HG03442 (cell line): ENCODE data around the gene ITCH.
"Not testable (repeated sequence)": the region's sequence is repeated elsewhere in the genome, so short reads cannot be mapped to it uniquely, and the experiment has no call there.

Source experiments
- ATAC-seq: cut with Tn5 transposase; IDR thresholded peaks from one replicate; pipeline ENCODE4 v1.9.1; 2021; ENCODE audit warnings: mild to moderate bottlenecking, moderate library complexity; ENCODE audit not compliant: unreplicated experiment

Gene ITCH

DNA sequence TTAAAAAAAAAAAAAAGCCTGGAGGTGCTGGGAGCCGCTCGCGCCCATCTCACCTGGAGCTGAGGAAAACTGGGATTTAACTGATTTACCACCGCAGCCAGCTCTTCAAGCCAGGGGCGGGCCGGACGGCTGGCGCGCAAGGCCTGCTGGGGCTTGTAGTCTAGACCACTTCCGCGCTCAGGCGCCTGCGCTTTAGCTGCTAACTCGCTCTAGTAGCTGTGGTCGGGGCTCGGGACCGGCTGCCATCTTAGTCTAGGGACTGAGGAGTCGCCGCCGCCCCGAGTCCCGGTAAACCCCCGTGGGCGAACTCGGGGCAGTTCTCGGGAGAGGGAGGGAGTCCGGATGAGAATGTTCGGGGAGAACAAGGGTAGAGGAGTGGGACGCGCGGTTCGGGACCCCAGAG is at the start of gene ITCH:
TSS of gene ITCH (plus strand) at position 212 of the 403 bp plus-strand sequence. CDS start 30,539 bp downstream, outside the sequence.
- peak; percentile 89 for ATAC-seq

GRCh38 chr20:34315236-34315635 is 47.8 kb upstream of the ITCH start:
- no peak for ATAC-seq

GRCh38 chr20:34316196-34316814 is 46.8 kb upstream of the ITCH start:
- ATAC-seq = no peak

DNA sequence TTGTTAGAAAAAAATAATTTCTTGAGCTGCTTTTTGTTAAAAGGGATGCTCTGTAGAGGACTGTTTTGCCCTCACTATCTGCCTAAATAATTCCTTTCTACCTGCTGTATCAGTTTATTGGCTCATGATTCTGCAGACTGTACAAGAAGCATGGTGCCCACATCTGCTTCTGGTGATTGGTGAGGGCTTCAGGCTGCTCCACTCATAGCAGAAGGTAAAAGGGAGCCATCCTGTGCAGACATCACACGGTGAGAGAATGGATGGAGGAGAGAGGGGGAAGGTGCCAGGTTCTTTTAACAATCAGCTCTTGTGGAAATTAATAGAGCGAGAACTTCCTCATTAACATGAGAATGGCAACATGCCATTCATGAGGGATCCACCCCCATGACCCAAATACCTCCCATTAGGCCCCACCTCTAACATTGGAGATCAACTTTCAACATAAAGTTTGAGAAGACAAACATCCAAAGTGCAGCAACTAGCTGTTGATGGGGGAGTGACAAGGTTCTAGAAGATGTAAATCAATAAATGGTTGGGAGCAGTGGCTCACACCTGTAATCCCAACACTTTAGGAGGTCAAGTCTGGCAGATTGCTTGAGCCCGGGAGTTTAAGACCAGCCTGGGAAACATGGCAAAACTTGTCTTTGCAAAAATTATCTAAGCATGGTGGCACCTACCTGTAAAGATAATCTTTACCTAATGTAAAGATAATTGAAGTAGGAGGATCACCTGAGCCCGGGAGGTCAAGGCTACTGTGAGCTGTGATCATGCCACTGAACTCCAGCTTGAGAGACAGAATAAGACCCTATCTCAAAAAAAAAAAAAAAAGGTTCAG is 44.2 kb upstream of the ITCH start:
- ATAC-seq = no peak

GRCh38 chr20:34320861-34321260 is 42.2 kb upstream of the ITCH start:
- no peak for ATAC-seq

- no peak for ATAC-seq
Observed at GRCh38 chr20:34322267-34323105, 40.6 kb upstream of the ITCH start.

DNA sequence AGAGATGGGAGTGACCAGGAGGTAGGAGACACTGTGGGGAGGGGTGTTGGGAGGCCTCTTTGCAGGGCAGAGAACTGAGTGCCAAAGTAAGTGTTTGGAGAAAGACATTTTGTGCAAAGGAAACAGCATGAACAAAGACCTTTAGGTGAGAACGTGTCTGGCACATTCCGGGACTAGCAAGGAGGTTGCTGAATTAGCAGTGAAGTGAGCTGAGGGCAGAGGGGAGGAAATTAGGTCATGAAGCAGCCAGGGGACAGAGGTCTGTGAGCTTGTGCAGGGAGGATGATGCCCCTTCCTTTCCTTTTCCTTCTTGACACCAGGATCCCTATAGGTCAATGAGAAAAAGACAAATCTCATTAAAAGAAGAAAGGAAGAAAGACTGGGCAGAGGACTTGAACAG is 38.5 kb upstream of the ITCH start:
- no peak for ATAC-seq

DNA sequence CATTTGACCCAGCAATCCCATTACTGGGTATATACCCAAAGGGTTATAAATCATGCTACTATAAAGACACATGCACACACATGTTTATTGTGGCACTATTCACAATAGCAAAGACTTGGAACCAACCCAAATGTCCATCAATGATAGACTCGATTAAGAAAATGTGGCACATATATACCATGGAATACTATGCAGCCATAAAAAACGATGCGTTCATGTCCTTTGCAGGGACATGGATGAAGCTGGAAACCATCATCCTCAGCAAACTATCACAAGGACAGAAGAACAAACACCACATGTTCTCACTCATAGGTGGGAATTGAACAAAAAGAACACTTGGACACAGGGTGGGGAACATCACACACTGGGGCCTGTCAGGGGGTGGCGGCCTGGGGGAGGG is 34.9 kb upstream of the ITCH start:
- ATAC-seq = not testable (repeated sequence)

GRCh38 chr20:34328928-34329677 is 34.0 kb upstream of the ITCH start:
- no peak for ATAC-seq

GRCh38 chr20:34330861-34331544 is 32.1 kb upstream of the ITCH start:
- not testable (repeated sequence) for ATAC-seq

DNA sequence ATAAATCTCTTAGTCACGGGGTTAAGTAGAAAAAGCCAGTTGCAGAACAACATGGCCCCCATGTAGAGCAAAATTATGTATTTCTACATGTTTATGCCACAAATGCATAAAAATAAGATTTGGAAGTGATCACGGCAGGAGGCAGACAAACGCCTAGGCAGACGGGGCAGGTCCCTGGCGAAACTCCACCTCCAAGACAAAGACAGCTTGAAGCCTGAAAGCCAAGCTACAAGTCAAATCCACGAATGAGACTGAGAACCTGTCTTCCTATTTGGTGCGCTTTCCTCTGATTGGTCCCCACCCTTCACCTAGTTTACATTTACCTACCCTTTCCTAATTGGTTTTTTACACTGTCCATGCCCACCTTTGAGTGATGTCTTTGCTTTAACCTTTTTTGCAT is 31.2 kb upstream of the ITCH start:
- ATAC-seq = no peak

GRCh38 chr20:34332262-34332920 is 30.7 kb upstream of the ITCH start:
- ATAC-seq = no peak

DNA sequence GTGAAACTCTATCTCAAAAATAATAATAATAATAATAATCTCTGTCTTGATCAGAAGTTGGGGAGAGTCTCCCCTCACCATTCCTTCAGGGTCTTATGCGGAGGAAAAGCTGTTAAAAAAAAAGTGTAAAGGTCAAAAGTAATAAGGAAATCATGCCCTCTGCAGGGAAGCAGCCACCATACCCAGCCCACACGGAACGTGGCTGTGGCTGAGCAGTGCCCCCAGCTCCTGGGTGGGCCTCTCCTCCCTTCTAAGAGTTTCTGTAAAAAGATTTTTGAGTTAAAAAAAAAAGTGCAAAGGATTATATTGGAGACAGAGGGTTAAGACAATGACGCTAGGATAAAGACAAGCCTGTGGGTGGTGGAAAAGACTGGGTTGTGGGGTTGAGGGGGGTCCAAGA is 29.3 kb upstream of the ITCH start:
- ATAC-seq = no peak

GRCh38 chr20:34334654-34335407 is 28.2 kb upstream of the ITCH start:
- no peak for ATAC-seq

- no peak for ATAC-seq
Observed at GRCh38 chr20:34337544-34337943, 25.5 kb upstream of the ITCH start.

GRCh38 chr20:34337982-34338726 is 24.9 kb upstream of the ITCH start:
- ATAC-seq = no peak

DNA sequence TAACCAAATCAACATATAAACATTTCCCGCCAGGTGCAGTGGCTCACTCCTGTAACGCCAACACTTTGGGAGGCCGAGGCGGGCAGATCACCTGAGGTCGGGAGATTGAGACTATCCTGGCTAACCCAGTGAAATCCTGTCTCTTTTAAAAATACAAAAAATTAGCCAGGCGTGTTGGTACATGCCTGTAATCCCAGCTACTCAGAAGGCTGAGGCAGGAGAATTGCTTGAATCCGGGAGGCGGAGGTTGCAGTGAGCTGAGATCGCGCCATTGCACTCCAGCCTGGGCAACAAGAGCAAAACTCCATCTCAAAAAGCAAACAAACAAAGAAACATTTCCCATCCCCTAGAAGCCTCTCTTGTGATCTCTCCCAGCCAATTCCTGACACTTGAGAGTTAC is 22.3 kb upstream of the ITCH start:
- ATAC-seq = not testable (repeated sequence)

DNA sequence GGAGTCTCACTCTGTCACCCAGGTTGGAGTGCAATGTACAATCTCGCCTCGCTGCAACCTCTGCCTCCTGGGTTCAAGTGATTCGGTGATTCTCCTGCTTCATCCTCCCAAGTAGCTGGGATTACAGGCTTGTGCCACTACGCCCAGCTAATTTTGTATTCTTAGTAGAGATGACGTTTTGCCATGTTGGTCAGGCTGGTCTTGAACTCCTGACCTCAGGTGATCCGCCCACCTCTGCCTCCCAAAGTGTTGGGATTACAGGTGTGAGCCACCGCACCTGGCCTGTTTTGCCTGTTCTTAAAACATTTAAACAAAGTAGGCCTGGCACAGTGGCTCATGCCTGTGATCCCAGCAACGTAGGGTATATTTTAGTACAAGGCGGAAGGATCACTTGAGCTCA is 21.9 kb upstream of the ITCH start:
- not testable (repeated sequence) for ATAC-seq
